Mesendoderm (in vitro differentiated cells): ENCODE data around the gene TRIM68.

Experiments
- DNase-seq: peaks from one replicate; pipeline ENCODE4 v3.0.0; 2013
- H2AK5ac ChIP-seq: 2 replicates; pipeline ENCODE4 v1.6.1; 2013; ENCODE audit warnings: low read length, inconsistent platforms
- H2BK120ac ChIP-seq: 2 replicates; pipeline ENCODE4 v1.6.1; 2013; ENCODE audit warnings: low read depth, mild to moderate bottlenecking, low read length, moderate library complexity, mixed read lengths
- H2BK15ac ChIP-seq: replicated peaks from 2 replicates; pipeline ENCODE4 v1.6.1; 2013; ENCODE audit warnings: low read depth, mild to moderate bottlenecking, moderate library complexity
- H2BK5ac ChIP-seq: 2 replicates; pipeline ENCODE4 v1.6.1; 2013; ENCODE audit warnings: low read length, inconsistent platforms
- H3K18ac ChIP-seq: 2 replicates; pipeline ENCODE4 v1.6.1; 2013; ENCODE audit warnings: mild to moderate bottlenecking, low read length, mixed read lengths
- H3K23ac ChIP-seq: one replicate; pipeline ENCODE4 v1.6.1; 2013; ENCODE audit warnings: low read length
- H3K27ac ChIP-seq: 2 replicates; pipeline ENCODE4 v1.5.1; 2013; ENCODE audit warnings: low read depth, mild to moderate bottlenecking, inconsistent platforms, low read length, moderate library complexity
- H3K27me3 ChIP-seq: 2 replicates; pipeline ENCODE4 v1.6.1; 2013; ENCODE audit warnings: low read length, control low read depth, mild to moderate bottlenecking, inconsistent platforms; ENCODE audit not compliant: insufficient read depth, poor library complexity
- H3K36me3 ChIP-seq: 2 replicates; pipeline ENCODE4 v1.6.1; 2013; ENCODE audit warnings: low read length, inconsistent platforms; ENCODE audit not compliant: control insufficient read depth, insufficient read depth
- H3K4ac ChIP-seq: one replicate; pipeline ENCODE4 v1.6.1; 2013; ENCODE audit warnings: low read depth, mild to moderate bottlenecking, low read length, moderate library complexity
- H3K4me1 ChIP-seq: 2 replicates; pipeline ENCODE4 v1.6.1; 2013; ENCODE audit warnings: low read depth, low read length, inconsistent platforms; ENCODE audit not compliant: control insufficient read depth
- H3K4me2 ChIP-seq: 2 replicates; pipeline ENCODE4 v1.6.1; 2013; ENCODE audit warnings: low read length
- H3K4me3 ChIP-seq: 2 replicates; pipeline ENCODE4 v1.5.1; 2013; ENCODE audit warnings: mild to moderate bottlenecking, low read length
- H3K56ac ChIP-seq: one replicate; pipeline ENCODE4 v1.6.1; 2013; ENCODE audit warnings: low read length
- H3K79me1 ChIP-seq: 2 replicates; pipeline ENCODE4 v1.6.1; 2013; ENCODE audit warnings: low read length, inconsistent platforms
- H3K79me2 ChIP-seq: 2 replicates; pipeline ENCODE4 v1.6.1; 2013; ENCODE audit warnings: mild to moderate bottlenecking, low read length; ENCODE audit not compliant: control insufficient read depth, insufficient read depth
- H3K9ac ChIP-seq: 2 replicates; pipeline ENCODE4 v1.6.1; 2013; ENCODE audit warnings: low read length, inconsistent platforms
- H4K5ac ChIP-seq: one replicate; pipeline ENCODE4 v1.6.1; 2013; ENCODE audit warnings: low read length
- H4K8ac ChIP-seq: one replicate; pipeline ENCODE4 v1.6.1; 2013; ENCODE audit warnings: low read depth, mild to moderate bottlenecking, control low read depth, low read length, moderate library complexity
- WGBS: extraction: QIAGEN DNeasy Blood & Tissue Kit; methylation state at CpG from one replicate; pipeline ENCODE4 v1.1.7; 2013; ENCODE audit warnings: low lambda C conversion rate, missing lambda C conversion rate; ENCODE audit not compliant: insufficient coverage; ENCODE audit errors: extremely low coverage; 5-methylcytosine and 5-hydroxymethylcytosine counted together

Gene TRIM68

DNA sequence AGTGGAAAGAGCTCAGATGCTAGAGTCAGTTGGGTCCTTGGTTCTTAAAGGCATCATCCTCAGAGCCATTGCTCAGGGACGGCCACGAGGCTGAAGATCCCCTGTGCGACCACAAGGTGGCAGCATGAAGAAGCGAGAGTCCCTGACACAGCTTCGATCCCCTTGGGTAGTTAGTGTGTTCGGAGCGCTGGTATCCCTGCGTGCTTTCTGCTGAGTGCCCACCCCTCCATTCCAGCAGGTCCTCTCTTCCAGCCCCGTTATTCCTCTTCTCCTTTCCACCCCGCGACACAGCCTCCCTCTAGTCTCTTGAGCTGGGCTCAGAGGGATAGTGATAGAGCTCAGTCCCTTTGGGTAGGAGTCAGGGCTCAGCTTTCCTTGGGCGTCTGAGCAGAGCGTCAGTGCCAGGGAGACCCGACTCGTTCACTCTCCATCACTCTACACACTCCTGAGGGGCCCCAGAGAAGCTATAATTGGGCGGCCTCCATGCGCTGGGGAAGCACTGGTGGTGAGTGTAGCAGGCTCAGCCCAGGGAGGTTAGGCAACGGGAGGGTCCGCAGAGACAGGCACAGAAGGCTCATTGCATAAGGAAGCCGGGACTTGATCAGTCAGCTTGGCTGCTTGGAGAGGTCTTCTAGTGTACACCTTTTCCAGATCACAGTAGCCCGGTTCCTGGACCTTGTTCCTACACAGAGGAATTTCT lies 29.1 kb upstream of the TRIM68 start, which contains the start of gene OR51D1:
Gene OR51D1 (plus strand): TSS at position 516 of the 700 bp plus-strand sequence. CDS start 2,314 bp downstream, outside the sequence.
- Histone ChIP-seq H3K27me3 (no peaks in the 10 kb centered on the region), H3K4me1 (no peaks in the 10 kb centered on the region), H3K23ac (no peak within 1 kb of the TSS), H2BK120ac (no peak within 1 kb of the TSS), H3K36me3 (no peaks in the 10 kb centered on the region), H3K9ac (no peak within 1 kb of the TSS), H4K8ac (no peak within 1 kb of the TSS), H3K27ac (no peak within 1 kb of the TSS), H2BK15ac (no peak within 1 kb of the TSS), H3K79me2 (no peaks in the 10 kb centered on the region), H3K4me3 (no peak within 1 kb of the TSS), H4K5ac (no peak within 1 kb of the TSS), H3K56ac (no peak within 1 kb of the TSS), H3K79me1 (no peaks in the 10 kb centered on the region), H2AK5ac (no peak within 1 kb of the TSS), H3K4ac (no peak within 1 kb of the TSS), H3K4me2 (no peak within 1 kb of the TSS), H2BK5ac (no peak within 1 kb of the TSS), H3K18ac (no peak within 1 kb of the TSS)
- DNase-seq: peak; percentile 84
- no CpG with 5 or more reads among the region's 21 CpGs for WGBS

- no peak overlapping the region for H3K56ac ChIP-seq
- WGBS: no CpG with 5 or more reads among the region's 2 CpGs
- DNase-seq: no peak
- H3K36me3 ChIP-seq: no peaks in the 10 kb centered on the region
- no peak overlapping the region for H3K27ac ChIP-seq
- H4K5ac ChIP-seq: no peak overlapping the region
- no peaks in the 10 kb centered on the region for H3K79me2 ChIP-seq
- H2AK5ac ChIP-seq: no peak overlapping the region
- H4K8ac ChIP-seq: no peak overlapping the region
- no peak overlapping the region for H3K18ac ChIP-seq
- H2BK5ac ChIP-seq: no peak overlapping the region
- no peak overlapping the region for H3K4me3 ChIP-seq
- no peak overlapping the region for H3K4ac ChIP-seq
- no peaks in the 10 kb centered on the region for H3K4me1 ChIP-seq
- H2BK15ac ChIP-seq: no peak overlapping the region
- H3K23ac ChIP-seq: no peak overlapping the region
- no peaks in the 10 kb centered on the region for H3K79me1 ChIP-seq
- no peak overlapping the region for H3K4me2 ChIP-seq
- no peak overlapping the region for H3K9ac ChIP-seq
- no peak overlapping the region for H2BK120ac ChIP-seq
- H3K27me3 ChIP-seq: no peaks in the 10 kb centered on the region
Observed at GRCh38 chr11:4636136-4636535, 28.1 kb upstream of the TRIM68 start.

GRCh38 chr11:4626207-4627099 lies 18.4 kb upstream of the TRIM68 start:
- Histone ChIP-seq H3K27ac (no peak overlapping the region), H3K18ac (no peak overlapping the region), H4K8ac (no peak overlapping the region), H3K4me2 (no peak overlapping the region), H2BK15ac (no peak overlapping the region), H2BK120ac (no peak overlapping the region), H2BK5ac (no peak overlapping the region), H3K79me1 (no peaks in the 10 kb centered on the region), H3K56ac (no peak overlapping the region), H3K27me3 (no peaks in the 10 kb centered on the region), H3K4ac (no peak overlapping the region), H3K23ac (no peak overlapping the region), H4K5ac (no peak overlapping the region), H3K36me3 (no peaks in the 10 kb centered on the region), H3K79me2 (no peaks in the 10 kb centered on the region), H3K4me1 (no peaks in the 10 kb centered on the region), H3K4me3 (no peak overlapping the region), H2AK5ac (no peak overlapping the region), H3K9ac (no peak overlapping the region)
- no CpG with 5 or more reads among the region's 15 CpGs for WGBS
- DNase-seq: peak; percentile 81

DNA sequence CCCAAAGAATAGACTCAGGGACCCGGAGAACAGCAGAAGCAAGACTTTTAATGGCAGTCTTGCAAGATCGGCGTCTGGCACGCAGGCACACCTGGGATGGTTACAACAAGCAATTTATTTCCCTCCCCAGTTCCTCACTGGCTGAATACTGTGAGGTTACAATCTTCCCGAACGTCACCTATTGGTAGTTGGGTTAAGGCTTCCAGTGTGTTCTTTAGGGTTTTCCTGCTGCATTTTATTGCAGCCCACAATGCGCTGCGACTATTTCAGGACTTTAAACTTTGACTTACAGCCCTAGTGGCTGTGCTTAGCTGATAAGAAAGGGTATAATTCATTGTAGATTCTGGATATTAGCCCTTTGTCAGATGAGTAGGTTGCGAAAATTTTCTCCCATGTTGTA lies 11.5 kb upstream of the TRIM68 start:
- Histone ChIP-seq H3K9ac (no peak overlapping the region), H3K4me1 (no peaks in the 10 kb centered on the region), H3K4ac (no peak overlapping the region), H3K18ac (no peak overlapping the region), H3K79me1 (no peaks in the 10 kb centered on the region), H3K79me2 (no peaks in the 10 kb centered on the region), H2AK5ac (no peak overlapping the region), H3K4me3 (no peak overlapping the region), H3K23ac (no peak overlapping the region), H3K56ac (no peak overlapping the region), H2BK5ac (no peak overlapping the region), H2BK120ac (no peak overlapping the region), H3K27ac (no peak overlapping the region), H4K8ac (no peak overlapping the region), H2BK15ac (no peak overlapping the region), H3K36me3 (no peaks in the 10 kb centered on the region), H3K27me3 (no peaks in the 10 kb centered on the region), H3K4me2 (no peak overlapping the region), H4K5ac (no peak overlapping the region)
- WGBS: no CpG with 5 or more reads among the region's 9 CpGs
- no peak for DNase-seq

GRCh38 chr11:4615856-4616444 lies 7.9 kb upstream of the TRIM68 start:
- no peak overlapping the region for H4K5ac ChIP-seq
- H2BK5ac ChIP-seq: no peak overlapping the region
- no peak overlapping the region for H2AK5ac ChIP-seq
- no peaks in the 10 kb centered on the region for H3K79me1 ChIP-seq
- no peak overlapping the region for H4K8ac ChIP-seq
- H2BK15ac ChIP-seq: no peak overlapping the region
- H3K79me2 ChIP-seq: no peaks in the 10 kb centered on the region
- no peak overlapping the region for H3K9ac ChIP-seq
- H3K36me3 ChIP-seq: no peaks in the 10 kb centered on the region
- no peak overlapping the region for H2BK120ac ChIP-seq
- no peak overlapping the region for H3K27ac ChIP-seq
- H3K4ac ChIP-seq: no peak overlapping the region
- H3K4me1 ChIP-seq: no peaks in the 10 kb centered on the region
- DNase-seq: no peak
- H3K23ac ChIP-seq: no peak overlapping the region
- no peak overlapping the region for H3K4me2 ChIP-seq
- no peak overlapping the region for H3K4me3 ChIP-seq
- H3K56ac ChIP-seq: no peak overlapping the region
- H3K18ac ChIP-seq: no peak overlapping the region
- no peaks in the 10 kb centered on the region for H3K27me3 ChIP-seq
